Breast epithelium (tissue), 4 donors: ENCODE results near the gene SYVN1. TPM values are rescaled to one million over a fixed set of nuclear protein-coding genes. Genes with fewer than 3 reads are reported as not detected.

Experiments used
- DNase-seq, 2 donors: peaks; one replicate each; pipeline ENCODE4 v3.0.0-alpha.2; 2019; ENCODE audit warnings: low spot score in 2 of 2
- H3K27ac ChIP-seq, 2 donors: fragments of 200-600 bp; sonication (generic) in 1 of 2; one replicate each; pipeline ENCODE4 v1.5.1; 2016 to 2019; ENCODE audit warnings: mild to moderate bottlenecking in 1 of 2
- H3K27me3 ChIP-seq, 2 donors: fragments of 200-600 bp; sonication (generic) in 1 of 2; one replicate each; pipeline versions ENCODE4 v1.5.1 to v1.6.0; 2017 to 2019; ENCODE audit warnings: control low read depth in 1 of 2, mild to moderate bottlenecking in 1 of 2
- H3K36me3 ChIP-seq: fragments of 200-600 bp; one replicate; pipeline ENCODE4 v1.5.1; 2019
- H3K4me1 ChIP-seq, 2 donors: fragments of 200-600 bp; sonication (generic); one replicate each; pipeline ENCODE4 v1.5.1; 2016 to 2019; ENCODE audit warnings: control low read depth in 1 of 2
- H3K4me3 ChIP-seq, 3 donors: fragments of 200-600 bp; sonication (generic); 1 replicate in 2 of 3; 2 replicates in 1 of 3; pipeline ENCODE4 v1.5.1; 2016 to 2019; ENCODE audit warnings: mild to moderate bottlenecking in 3 of 3, moderate library complexity in 2 of 3
- H3K9me3 ChIP-seq, 2 donors: fragments of 200-600 bp; sonication (generic) in 1 of 2; one replicate each; pipeline ENCODE4 v1.5.1; 2016 to 2019; ENCODE audit warnings: control low read depth in 1 of 2
- CTCF ChIP-seq, 3 donors: fragments of 450-650 bp; IDR thresholded peaks; one replicate each; pipeline ENCODE4 v1.5.1; 2016 to 2017; ENCODE audit warnings: antibody characterized with exemption in 3 of 3, mild to moderate bottlenecking in 3 of 3, moderate library complexity in 3 of 3
- POLR2A ChIP-seq: fragments of 450-650 bp; IDR thresholded peaks from one replicate; pipeline ENCODE4 v1.6.1; 2016; ENCODE audit warnings: antibody characterized with exemption, mild to moderate bottlenecking, moderate library complexity
- POLR2AphosphoS5 ChIP-seq, 3 donors: sonication (generic); formaldehyde crosslinking; IDR thresholded peaks; one replicate each; pipeline ENCODE4 v1.6.1; 2017; ENCODE audit warnings: antibody characterized with exemption in 3 of 3
- intact Hi-C: fragments of 100-400 bp; cut with DNase I; formaldehyde crosslinking; loops from one replicate; pipeline ENCODE4 v1.15.1; 2023; ENCODE audit warnings: low total_unique reads
- total RNA-seq, 3 donors: library from RNA; depleted of rRNA; stranded (reverse); fragments of >200 nt; gene quantifications; one replicate each; pipeline ENCODE4 v1.1.0, GENCODE V29; 2016

Gene SYVN1
- total RNA-seq, 3 donors from 2014 or later, result 25.8 to 31.7 (median 27.2) TPM

DNA sequence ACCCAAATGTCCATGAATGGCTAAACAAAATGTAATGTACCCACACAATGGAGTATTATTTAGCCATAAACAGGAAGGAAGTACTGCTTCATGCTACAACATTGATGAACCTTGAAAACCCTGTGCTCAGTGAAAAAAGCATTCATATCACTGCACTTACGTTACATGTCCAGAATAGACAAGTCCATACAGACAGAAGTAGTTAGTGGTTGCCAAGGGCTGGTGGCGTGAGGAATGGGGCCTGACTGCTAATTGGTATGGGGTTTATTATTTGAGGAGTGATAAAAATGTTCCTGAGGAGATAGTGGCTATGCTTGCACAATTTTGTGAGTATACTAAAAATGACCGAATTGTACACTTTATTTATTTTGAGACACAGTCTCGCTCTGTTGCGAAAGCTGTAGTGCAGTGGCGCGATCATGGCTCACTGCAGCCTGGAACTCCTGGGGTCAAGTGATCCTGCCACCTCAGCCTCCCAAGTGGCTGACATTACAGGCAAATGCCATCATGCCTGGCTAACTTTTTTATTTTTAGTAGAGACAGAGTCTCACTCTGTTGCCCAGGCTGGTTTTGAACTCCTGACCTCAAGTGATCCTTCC is 7.7 kb upstream of the SYVN1 start:
- no peak overlapping the region for H3K27ac ChIP-seq
- H3K4me3 ChIP-seq, result no peak overlapping the region
- no peak for DNase-seq
- TF ChIP-seq CTCF (IDR thresholded peaks at IDR 0.05) (no peak), POLR2A (no peak), POLR2AphosphoS5 (IDR thresholded peaks at IDR 0.05) (no peak)
- intact Hi-C loops, result no loop called here
- no peaks in the 10 kb centered on the region for H3K4me1 ChIP-seq
- H3K27me3 ChIP-seq, result no peaks in the 10 kb centered on the region
- no peaks in the 10 kb centered on the region for H3K9me3 ChIP-seq
- H3K36me3 ChIP-seq, result no peaks in the 10 kb centered on the region

DNA sequence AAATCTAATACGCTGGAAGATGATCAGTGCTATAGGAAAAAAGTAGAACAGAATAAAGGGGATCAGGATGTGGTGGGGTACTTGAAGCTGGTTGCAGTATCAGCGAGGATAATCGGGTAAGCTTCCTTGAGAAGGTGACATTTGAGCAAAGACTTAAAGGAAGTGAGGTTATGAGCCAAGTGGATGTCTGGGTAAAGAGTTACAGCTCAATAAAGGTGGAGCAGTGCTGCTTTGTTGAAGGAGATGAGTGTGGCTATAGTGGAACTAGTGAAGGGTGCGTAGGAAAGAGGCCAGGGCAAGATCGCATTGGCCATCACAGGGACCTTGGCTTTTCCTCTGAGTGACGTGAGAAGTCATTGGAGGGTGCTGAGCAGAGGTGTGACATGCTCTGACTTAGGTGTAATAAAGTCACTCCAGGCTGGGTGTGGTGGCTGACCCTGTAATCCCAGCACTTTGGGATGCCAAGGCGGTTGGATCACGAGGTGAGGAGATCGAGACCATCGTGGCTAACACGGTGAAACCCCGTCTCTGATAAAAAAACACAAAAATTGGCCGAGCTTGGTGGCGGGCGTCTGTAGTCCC is 2.3 kb upstream of the SYVN1 start:
- no peak for DNase-seq
- peaks cover 4% of the 10 kb centered on the region for H3K36me3 ChIP-seq
- H3K27me3 ChIP-seq, result no peaks in the 10 kb centered on the region
- TF ChIP-seq POLR2AphosphoS5 (IDR thresholded peaks at IDR 0.05) (no peak), POLR2A (no peak), CTCF (IDR thresholded peaks at IDR 0.05) (no peak)
- H3K27ac ChIP-seq, result peak overlapping the region in 1 of 2 donors; percentile 96
- intact Hi-C loops, result no loop called here
- H3K4me1 ChIP-seq, result peaks cover 6 to 26% of the 10 kb centered on the region in 2 donors
- H3K9me3 ChIP-seq, result no peaks in the 10 kb centered on the region
- H3K4me3 ChIP-seq, result no peak overlapping the region

GRCh38 chr11:65135633-65136145 is 1.4 kb upstream of the SYVN1 start:
- Histone ChIP-seq H3K27me3 (no peaks in the 10 kb centered on the region), H3K36me3 (peaks cover 11% of the 10 kb centered on the region), H3K27ac (peak overlapping the region; percentile 96 to 99), H3K4me3 (peak overlapping the region; percentile 88 to 93 (median 92)), H3K9me3 (no peaks in the 10 kb centered on the region), H3K4me1 (peaks cover 6 to 26% of the 10 kb centered on the region in 2 donors)
- DNase-seq, result no peak
- TF ChIP-seq POLR2AphosphoS5 (IDR thresholded peaks at IDR 0.05) (no peak), CTCF (IDR thresholded peaks at IDR 0.05) (no peak), POLR2A (no peak)
- intact Hi-C loops, result no loop called here

DNA sequence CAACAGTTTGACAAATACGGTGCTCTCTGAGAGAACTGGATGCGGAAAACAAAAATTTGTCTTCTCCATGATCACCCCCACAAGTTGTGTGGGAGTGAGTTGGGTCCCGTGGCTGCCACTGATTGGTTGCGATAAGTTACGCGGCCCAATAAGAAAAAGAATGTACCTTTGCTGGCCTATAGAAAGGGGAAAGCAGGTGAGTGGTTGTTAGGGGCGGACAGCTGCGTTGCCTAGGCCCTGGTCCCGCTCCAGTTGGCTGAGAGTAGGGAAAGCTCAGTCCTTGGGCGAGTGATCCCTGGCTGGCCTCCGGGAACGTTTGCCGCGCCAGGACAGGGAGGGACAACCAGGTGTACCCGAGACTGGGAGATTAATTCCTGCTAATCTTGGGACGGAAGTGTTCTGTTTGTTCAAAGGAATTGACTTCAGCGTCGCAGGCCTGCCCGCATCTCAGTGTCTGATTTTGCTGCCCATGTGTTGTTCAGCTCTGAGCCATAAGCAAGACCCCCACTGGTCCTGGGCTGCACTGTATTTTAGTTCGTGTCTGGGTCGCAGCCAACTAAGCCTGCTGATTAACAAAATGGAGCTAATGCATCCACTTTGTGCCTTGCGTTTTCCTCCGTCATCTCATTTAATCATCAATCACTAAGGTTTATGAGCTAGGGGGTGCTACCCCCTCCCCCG is 773 bp upstream of the SYVN1 start:
- Histone ChIP-seq H3K9me3 (no peaks in the 10 kb centered on the region), H3K27ac (peak overlapping the region; percentile 96 to 99), H3K27me3 (no peaks in the 10 kb centered on the region), H3K4me3 (peak overlapping the region; percentile 88 to 93 (median 92)), H3K36me3 (peaks cover 14% of the 10 kb centered on the region), H3K4me1 (peaks cover 6 to 26% of the 10 kb centered on the region in 2 donors)
- peak; percentile 97 to 98 for DNase-seq
- peak in 1 of 3 donors; percentile 46 for TF ChIP-seq POLR2AphosphoS5 (IDR thresholded peaks at IDR 0.05)
- TF ChIP-seq CTCF (IDR thresholded peaks at IDR 0.05), result no peak
- intact Hi-C loops, result no loop called here

DNA sequence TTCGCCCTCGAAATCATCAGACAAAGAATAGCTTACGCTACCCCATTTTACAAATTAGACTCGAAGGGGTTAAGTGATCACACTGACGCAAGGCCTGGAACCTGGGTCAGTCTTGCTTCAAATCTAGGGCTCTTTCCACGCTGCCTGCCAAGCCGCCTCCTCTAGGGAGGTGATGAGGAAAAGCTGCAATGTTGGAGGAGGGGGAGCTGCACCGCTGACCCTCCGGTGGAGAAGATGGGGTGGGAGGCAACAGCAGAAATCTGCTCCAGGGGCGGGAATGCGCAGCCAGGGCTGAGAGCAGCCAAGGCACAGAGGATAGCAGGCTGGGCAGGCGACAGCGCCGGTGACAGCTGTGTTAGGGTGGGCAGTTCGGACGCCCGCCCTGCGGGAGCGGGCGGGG is 595 bp downstream of the SYVN1 start:
- DNase-seq, result no peak
- Histone ChIP-seq H3K4me1 (peaks cover 6 to 26% of the 10 kb centered on the region in 2 donors), H3K9me3 (no peaks in the 10 kb centered on the region), H3K4me3 (peak overlapping the region; percentile 88 to 93 (median 92)), H3K36me3 (peaks cover 23% of the 10 kb centered on the region), H3K27me3 (no peaks in the 10 kb centered on the region), H3K27ac (peak overlapping the region; percentile 96 to 99)
- intact Hi-C loops, result no loop called here
- TF ChIP-seq CTCF (IDR thresholded peaks at IDR 0.05) (no peak), POLR2A (no peak), POLR2AphosphoS5 (IDR thresholded peaks at IDR 0.05) (no peak)
